Activated T-helper 1 cell treated with Interleukin-2 at 50 U/mL for 16 hours (primary cell): ENCODE data around the gene SIRT5.

Experiments used
- DNase-seq: peaks from one replicate; pipeline ENCODE4 v3.0.0-alpha.2; 2020; ENCODE audit warnings: low read depth

The SIRT5 gene

DNA sequence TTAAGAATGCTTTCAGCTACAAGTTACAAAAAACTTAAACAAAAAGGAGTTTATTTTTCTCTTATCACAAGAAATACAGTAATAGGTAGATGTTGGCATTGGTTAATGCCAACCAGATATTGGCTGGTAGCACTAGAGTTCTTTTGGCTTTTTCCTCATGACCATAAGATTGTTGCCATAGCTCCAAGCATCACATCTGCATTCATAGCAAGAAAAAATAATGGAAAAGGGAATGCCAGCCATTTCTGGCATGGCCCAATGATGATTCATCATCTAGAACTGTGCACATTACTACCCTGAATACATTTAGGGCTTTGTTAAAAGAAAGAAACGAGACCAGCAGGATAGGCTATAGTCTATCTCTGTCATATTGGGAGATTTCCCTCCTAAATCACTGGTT lies 20.8 kb upstream of the SIRT5 start:
- DNase-seq: no peak

GRCh38 chr6:13554929-13555333 lies 19.5 kb upstream of the SIRT5 start:
- no peak for DNase-seq

- DNase-seq: no peak
Measured at GRCh38 chr6:13557841-13558240, 16.6 kb upstream of the SIRT5 start.

- no peak for DNase-seq
Measured at GRCh38 chr6:13558718-13559117, 15.7 kb upstream of the SIRT5 start.

DNA sequence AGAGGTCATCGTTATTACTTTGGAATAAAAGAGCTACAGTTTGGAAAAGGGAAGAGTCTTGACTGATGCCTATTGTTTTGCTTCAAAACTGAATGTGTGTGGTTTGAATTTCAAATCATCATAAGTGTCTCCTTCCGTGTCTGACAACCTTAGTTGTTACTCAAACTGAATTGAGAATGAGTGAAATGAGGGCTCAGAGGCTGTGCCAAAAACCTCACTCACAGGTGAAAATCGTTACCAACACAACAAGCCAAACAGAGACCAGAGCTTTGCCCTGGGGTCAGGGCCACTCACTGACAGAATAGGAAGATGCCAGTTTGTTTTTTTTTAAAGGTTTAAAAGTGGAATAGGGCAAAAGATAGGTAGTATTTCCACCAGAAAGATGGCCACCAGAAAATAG lies 15.2 kb upstream of the SIRT5 start:
- no peak for DNase-seq

- no peak for DNase-seq
Measured at GRCh38 chr6:13559968-13560650, 14.3 kb upstream of the SIRT5 start.

GRCh38 chr6:13560651-13561044 lies 13.8 kb upstream of the SIRT5 start:
- DNase-seq: no peak

- DNase-seq: no peak
Measured at GRCh38 chr6:13561624-13562267, 12.7 kb upstream of the SIRT5 start.

- no peak for DNase-seq
Measured at GRCh38 chr6:13563009-13563408, 11.4 kb upstream of the SIRT5 start.

DNA sequence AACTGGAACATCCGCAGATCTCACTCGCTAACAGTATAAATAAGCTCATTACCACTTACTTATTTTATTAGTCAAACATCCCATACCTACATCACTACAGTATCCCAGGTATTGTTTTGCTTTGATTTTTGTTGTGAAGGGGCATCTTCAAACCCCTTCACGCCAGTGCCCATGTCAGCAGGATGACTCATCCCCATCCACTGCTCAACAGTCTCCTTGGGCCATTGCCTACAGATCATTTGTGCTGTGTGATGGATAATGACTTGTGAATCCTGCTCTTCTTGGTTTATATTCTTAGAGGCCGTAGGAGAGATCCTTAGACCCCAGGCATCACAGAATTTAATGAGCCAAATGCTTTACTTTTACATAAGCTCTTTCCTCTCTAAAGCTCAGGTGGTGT lies 8.5 kb upstream of the SIRT5 start:
- no peak for DNase-seq

DNA sequence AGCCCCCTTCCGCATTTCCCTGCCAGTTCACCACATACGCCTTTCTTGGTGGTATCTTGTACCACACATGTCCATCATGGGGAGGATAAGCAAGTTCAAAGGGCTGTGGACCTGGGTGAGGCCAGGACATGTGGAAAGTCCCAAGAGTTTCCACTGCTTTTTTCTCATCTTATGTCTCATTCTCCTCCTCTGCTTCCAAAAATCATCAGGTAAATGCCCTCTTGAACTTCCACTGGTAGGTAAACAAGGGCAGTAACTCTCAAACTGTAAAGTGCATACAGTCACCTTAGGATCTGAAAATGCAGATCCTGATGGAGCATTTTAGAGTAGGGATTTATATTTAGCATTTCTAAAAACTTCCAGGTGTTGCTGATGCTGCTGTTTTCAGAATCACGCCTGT lies 7.9 kb upstream of the SIRT5 start:
- no peak for DNase-seq

DNA sequence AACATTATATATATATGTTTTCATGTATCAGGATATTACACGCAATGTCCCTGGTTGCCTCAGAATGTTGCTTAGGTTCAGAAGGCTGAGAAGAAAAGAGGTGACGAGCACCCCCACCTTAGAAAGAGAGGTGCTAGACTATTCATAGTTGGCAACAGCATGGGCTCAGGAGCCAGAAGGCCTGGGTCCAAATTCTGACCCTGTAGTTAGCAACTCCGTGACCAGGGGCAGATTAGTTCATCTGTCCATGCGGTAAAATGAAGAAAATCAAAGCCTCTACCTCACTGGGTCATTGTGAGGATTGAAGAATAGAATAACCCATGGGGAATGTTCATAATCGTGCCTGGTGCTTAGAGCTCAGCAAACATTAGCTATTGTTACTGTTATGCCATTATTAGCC lies 5.4 kb upstream of the SIRT5 start:
- no peak for DNase-seq

GRCh38 chr6:13572240-13572639 lies 2.2 kb upstream of the SIRT5 start:
- DNase-seq: no peak

DNA sequence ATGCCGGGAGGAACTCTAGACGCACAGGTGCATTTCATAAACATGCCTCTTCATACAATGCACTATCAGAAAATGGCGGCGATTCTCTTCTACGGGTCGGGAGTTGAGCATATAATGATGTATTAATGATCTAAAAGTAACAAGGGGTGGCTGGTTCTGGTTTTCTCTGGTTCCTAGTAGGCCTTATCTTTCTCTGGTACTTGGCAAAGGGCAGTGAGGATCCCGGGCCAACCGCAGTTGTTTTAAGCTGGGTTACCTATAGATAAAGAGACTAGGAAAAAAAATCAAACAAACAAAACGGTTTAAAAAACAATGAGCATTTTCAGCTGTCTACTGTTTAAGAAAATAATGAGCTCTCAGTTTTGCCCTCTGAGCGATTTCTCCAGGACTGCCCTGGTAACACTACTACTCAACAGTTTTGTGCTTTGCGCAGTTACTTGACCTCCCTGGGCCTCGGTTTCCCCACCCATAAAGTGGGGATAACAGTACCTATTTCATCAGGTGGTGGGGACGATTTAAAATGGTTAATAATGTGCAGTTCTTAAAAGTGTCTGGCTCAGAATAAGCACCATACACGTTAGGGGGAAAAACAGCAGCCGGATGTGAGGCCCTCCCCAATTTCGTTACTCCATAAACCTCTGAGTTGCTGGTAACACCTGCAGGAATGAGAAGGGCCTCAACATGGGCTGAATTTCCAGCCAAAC lies 1.3 kb upstream of the SIRT5 start:
- no peak for DNase-seq

DNA sequence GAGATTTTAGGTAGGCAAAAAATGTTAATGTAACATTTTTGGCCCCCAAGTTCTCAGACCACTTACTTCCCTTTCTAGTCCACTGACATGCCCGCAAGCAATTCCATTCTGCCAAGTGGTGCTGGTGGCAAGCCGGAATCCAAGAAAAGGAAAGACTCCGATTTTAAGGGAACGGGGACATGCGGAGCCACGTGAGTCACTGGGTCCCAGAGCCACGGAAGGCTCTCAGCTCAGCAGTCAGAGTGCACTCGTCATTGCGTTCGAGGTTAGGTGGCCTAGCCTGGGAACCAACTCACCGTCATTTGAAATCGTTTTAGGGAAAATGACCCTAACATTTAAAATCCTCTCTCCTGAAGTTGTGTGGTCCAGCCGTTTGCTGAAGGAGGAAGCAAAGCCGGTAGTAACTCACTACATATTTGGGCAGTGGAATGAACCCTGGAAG lies 711 bp upstream of the SIRT5 start:
- no peak for DNase-seq

DNA sequence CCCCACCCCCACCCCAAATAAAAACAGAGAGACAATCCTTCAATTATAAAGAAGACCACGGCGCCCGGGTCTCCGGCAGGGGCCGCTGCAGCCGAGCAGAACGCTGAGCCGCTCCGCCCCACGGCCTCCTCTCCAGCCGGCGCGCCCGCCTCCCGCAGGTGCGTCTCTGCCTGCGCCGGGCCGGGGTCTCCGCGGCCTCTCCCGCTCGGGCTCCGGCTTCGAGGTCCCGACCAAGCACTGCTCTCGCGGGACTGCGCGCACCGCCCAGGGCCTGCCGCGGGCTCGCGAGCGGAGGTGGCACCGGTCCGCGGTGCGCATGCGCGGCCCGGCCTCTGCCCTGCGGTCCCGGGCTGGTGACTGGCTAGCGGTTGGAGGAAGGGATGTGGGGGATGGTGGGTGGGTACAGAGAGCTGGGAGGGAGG lies 241 bp upstream of the SIRT5 start:
- peak; percentile 88 for DNase-seq

DNA sequence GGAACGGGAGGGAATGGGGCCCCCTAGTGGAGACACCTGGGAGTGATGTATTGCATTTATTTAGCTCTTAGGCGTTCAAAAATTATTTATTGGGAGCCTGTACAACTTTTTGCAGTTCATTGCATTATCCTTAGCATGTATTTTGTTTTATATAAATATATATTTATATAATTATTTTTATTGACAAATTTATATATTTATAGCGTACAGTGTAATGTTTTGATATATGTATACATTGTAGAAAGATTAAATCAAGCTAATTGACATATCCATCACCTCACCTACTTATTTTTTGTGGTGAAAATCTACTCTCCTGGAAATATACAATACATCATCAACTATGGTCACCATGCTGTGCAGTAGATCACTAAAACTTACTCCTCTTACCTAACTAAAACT lies 975 bp downstream of the SIRT5 start:
- DNase-seq: no peak

GRCh38 chr6:13576017-13576416 lies 1.6 kb downstream of the SIRT5 start:
- DNase-seq: no peak

DNA sequence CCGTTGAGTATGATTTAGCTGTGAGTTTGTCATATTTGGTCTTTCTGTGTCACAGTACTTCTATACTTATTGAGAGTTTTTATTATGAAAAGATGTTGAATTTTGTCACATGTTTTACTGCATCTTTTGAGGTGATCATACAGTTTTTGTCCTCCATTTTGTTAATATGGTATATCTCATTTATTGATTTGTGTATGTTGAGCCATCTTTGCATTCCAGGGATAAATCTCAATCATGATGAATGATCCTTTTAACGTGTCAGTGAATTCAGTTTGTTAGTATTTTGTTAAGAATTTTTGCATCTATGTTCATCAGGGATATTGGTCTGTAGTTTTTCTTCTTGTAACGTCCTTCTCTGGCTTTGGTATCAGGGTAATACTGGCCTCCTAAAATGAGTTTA lies 3.5 kb downstream of the SIRT5 start:
- DNase-seq: no peak

GRCh38 chr6:13579911-13580310 lies 5.5 kb downstream of the SIRT5 start:
- no peak for DNase-seq

GRCh38 chr6:13581700-13582229 lies 7.4 kb downstream of the SIRT5 start:
- DNase-seq: no peak

GRCh38 chr6:13586603-13587542 lies 12.5 kb downstream of the SIRT5 start:
- no peak for DNase-seq
